GM06990 (cell line): ENCODE data around the gene SLC5A1.
"Not testable (repeated sequence)": the region's sequence is repeated elsewhere in the genome, so short reads cannot be mapped to it uniquely, and the experiment has no call there.

Experiments used
- DNase-seq: peaks from one replicate; pipeline ENCODE4 v3.0.0-alpha.2; 2011; ENCODE audit not compliant: insufficient read length; ENCODE audit errors: extremely low read depth
- H3K27me3 ChIP-seq: replicated peaks from 2 replicates; pipeline ENCODE4 v1.6.0; 2011; ENCODE audit warnings: low read length; ENCODE audit not compliant: control insufficient read depth, insufficient read depth
- H3K36me3 ChIP-seq: 2 replicates; pipeline ENCODE4 v1.5.1; 2011; ENCODE audit warnings: low read length; ENCODE audit not compliant: control insufficient read depth, insufficient read depth
- H3K4me3 ChIP-seq: replicated peaks from 2 replicates; pipeline ENCODE4 v1.5.1; 2011; ENCODE audit warnings: low read depth, mild to moderate bottlenecking, control low read depth, low read length
- CTCF ChIP-seq: IDR thresholded peaks from 2 replicates; pipeline ENCODE4 v1.5.1; 2011; ENCODE audit warnings: low read length, control low read depth, mild to moderate bottlenecking, inconsistent platforms; ENCODE audit not compliant: insufficient read depth, poor library complexity, severe bottlenecking

Gene SLC5A1

GRCh38 chr22:32158712-32159533 lies 115.9 kb downstream of the SLC5A1 start, which contains the start of gene C22orf42:
Gene C22orf42, minus strand, starts transcription at chr22:32159303. Its CDS starts 88 bp downstream, at chr22:32159215.
- no peaks in the 10 kb centered on the region; the same call in 1 of the 2 replicates for H3K27me3 ChIP-seq
- no peaks in the 10 kb centered on the region for H3K36me3 ChIP-seq
- TF ChIP-seq CTCF: no peak

GRCh38 chr22:32160411-32160810 lies 117.3 kb downstream of the SLC5A1 start:
- not testable (repeated sequence) for H3K4me3 ChIP-seq, DNase-seq, H3K36me3 ChIP-seq, H3K27me3 ChIP-seq

More at GRCh38 chr22:32158712-32159533, 115.9 kb downstream of the SLC5A1 start, which contains the start of gene C22orf42:
- DNase-seq: no peak
- no peak within 1 kb of the TSS for H3K4me3 ChIP-seq
